H1 (cell line): ENCODE data around the gene TCEA3. TPM values are rescaled to one million over a fixed set of nuclear protein-coding genes. Genes with fewer than 3 reads are reported as not detected.

Experiments used
- RBBP5 ChIP-seq: IDR thresholded peaks from 2 replicates; pipeline ENCODE4 v1.7.1; 2012; ENCODE audit warnings: low read depth, mild to moderate bottlenecking, inconsistent platforms, low read length, moderate library complexity, borderline replicate concordance
- polyA plus RNA-seq, 7 experiments: library from polyadenylated mRNA; depleted of rRNA in 3 of 7; stranded (reverse) in 5 of 7; unstranded in 2 of 7; fragments of >200 nt in 5 of 7; fragments of 200-250 nt in 2 of 7; gene quantifications; 1 replicate in 5 of 7; 2 replicates in 1 of 7; 4 replicates in 1 of 7; pipeline versions ENCODE4 v1.2.1 to v1.2.3, GENCODE V29; 2011 to 2013; ENCODE audit warnings: missing spikeins in 2 of 7, mixed read lengths in 2 of 7
- total RNA-seq: library from RNA; stranded (reverse); fragmentation: NEBNext Ultra II Directional; extraction: Animal tissue kit (Norgen Biotek cat#: 25700); gene quantifications from 2 replicates; pipeline ENCODE4 v1.2.1, GENCODE V29; 2021

Gene TCEA3
- total and polyA plus RNA-seq, 2 of the 8 experiments (the other 6 are each of a cell fraction or from before 2014, with no cell fraction given), result 0.08 TPM; not detected in 1

DNA sequence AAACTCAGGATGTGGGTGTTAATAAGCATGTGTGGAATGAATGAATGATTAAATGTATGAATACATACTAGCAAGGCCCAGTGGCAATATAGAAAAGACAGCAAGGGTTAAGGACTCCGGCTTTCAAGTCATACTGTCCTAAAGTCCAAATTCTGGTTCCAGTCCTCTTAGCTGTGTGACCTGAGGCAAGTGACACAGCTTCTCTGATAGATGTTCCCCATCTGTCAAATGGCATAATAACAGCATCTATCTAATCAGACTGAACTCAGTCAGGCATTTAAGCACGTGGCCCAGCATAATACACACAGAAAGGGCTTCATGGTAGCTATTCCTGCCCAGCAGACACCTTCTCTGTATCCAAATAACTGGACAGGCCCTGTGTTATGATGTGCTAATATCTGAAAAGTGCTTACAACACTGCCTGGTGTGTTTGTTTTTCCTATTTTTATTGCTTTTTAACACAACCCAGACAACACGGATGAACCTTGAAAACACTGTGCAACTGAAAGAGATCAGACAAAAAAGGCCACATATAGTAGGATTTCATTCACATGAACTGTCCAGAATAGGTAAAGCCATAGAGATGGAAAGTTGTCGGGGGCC lies 47.0 kb upstream of the TCEA3 start (continued):
- TF ChIP-seq RBBP5, result no peak
